ENCODE data around the gene SMIM38.

- no peak for TF ChIP-seq CTCF (IDR thresholded peaks at IDR 0.05)
- TF ChIP-seq ZFX (IDR thresholded peaks at IDR 0.05; ENCODE audit: borderline replicate concordance): no peak
These were observed 49.5 kb upstream of the SMIM38 start for GRCh38 chr11:69106031-69106811.
